Kidney (tissue), 14 donors: ENCODE results near the gene SUGCT. TPM values are rescaled to one million over a fixed set of nuclear protein-coding genes. Genes with fewer than 3 reads are reported as not detected.

ENCODE experiments used
- DNase-seq, 5 donors: peaks; one replicate each; pipeline ENCODE4 v3.0.0-alpha.2; 2013 to 2020
- FAIRE-seq: peaks from 2 replicates; lab custom pipeline; 2012; peaks lifted over from hg19 to GRCh38; lab: Jason Lieb, UNC
- H3K27ac ChIP-seq, 2 donors: one replicate each; pipeline ENCODE4 v1.7.0; 2013; ENCODE audit warnings: low read depth in 2 of 2, low read length in 2 of 2, inconsistent platforms in 1 of 2
- H3K27me3 ChIP-seq: one replicate; pipeline ENCODE4 v1.7.1; 2013; ENCODE audit warnings: low read length, inconsistent platforms; ENCODE audit not compliant: control insufficient read depth, insufficient read depth
- H3K36me3 ChIP-seq, 3 donors: one replicate each; pipeline versions ENCODE4 v1.7.0 to v1.7.1; 2013; ENCODE audit warnings: low read length in 3 of 3, control low read depth in 1 of 3, inconsistent platforms in 1 of 3; ENCODE audit not compliant: insufficient read depth in 3 of 3, control insufficient read depth in 2 of 3
- H3K4me1 ChIP-seq, 3 donors: one replicate each; pipeline versions ENCODE4 v1.7.0 to v1.7.1; 2013; ENCODE audit warnings: low read length in 3 of 3, inconsistent platforms in 1 of 3, low read depth in 1 of 3; ENCODE audit not compliant: control insufficient read depth in 2 of 3, insufficient read depth in 2 of 3
- H3K4me3 ChIP-seq, 3 donors: one replicate each; pipeline versions ENCODE4 v1.7.0 to v1.8.1; 2013; ENCODE audit warnings: low read length in 3 of 3, control low read depth in 1 of 3, inconsistent platforms in 1 of 3
- H3K9ac ChIP-seq, 3 donors: one replicate each; pipeline versions ENCODE4 v1.7.0 to v1.7.1; 2013; ENCODE audit warnings: low read length in 3 of 3, control low read depth in 1 of 3, inconsistent platforms in 1 of 3
- H3K9me3 ChIP-seq, 3 donors: one replicate each; pipeline versions ENCODE4 v1.7.0 to v1.7.1; 2013; ENCODE audit warnings: low read length in 3 of 3, control low read depth in 1 of 3, inconsistent platforms in 1 of 3; ENCODE audit not compliant: control insufficient read depth in 2 of 3, insufficient read depth in 1 of 3
- CTCF ChIP-seq: IDR thresholded peaks from 3 replicates; pipeline ENCODE4 v1.5.1; 2012; ENCODE audit warnings: mild to moderate bottlenecking, moderate library complexity, borderline replicate concordance; ENCODE audit not compliant: insufficient read depth; ENCODE audit errors: extremely low read depth
- intact Hi-C: fragments of 100-400 bp; cut with DNase I; formaldehyde crosslinking; loops from one replicate; pipeline ENCODE4 v1.11.1; 2022
- polyA plus RNA-seq: library from polyadenylated mRNA; stranded (reverse); fragments of 350-450 nt; fragmentation: Illumina TruSeq; extraction: RNeasy Lipid Tissue Mini Kit (QIAGEN cat#74804); gene quantifications from one replicate; pipeline ENCODE4 v1.2.3, GENCODE V29; 2014; ENCODE audit warnings: low read depth, low replicate concordance; ENCODE audit not compliant: insufficient read depth
- total RNA-seq: library from RNA; stranded (reverse); fragmentation: NEBNext Ultra II Directional; extraction: Animal tissue kit (Norgen Biotek cat#: 25700); gene quantifications from one replicate; pipeline ENCODE4 v1.2.1, GENCODE V29; 2021
- donor health status: control.
- donor health status: control.
- donor health status: control.
- donor health status: control.
- donor health status: control.
- donor health status: DM: yes; HTN: yes; CAD: no.
- donor health status: Normal renal cell carcinoma (clear cell type).

Gene SUGCT
- total and polyA plus RNA-seq, 2 donors from 2014 or later: 7.6 to 45.1 TPM

GRCh38 chr7:40773656-40774055 is 638.9 kb downstream of the SUGCT start:
- FAIRE-seq: no peak
- H3K9me3 ChIP-seq: no peaks in the 10 kb centered on the region
- H3K36me3 ChIP-seq: no peaks in the 10 kb centered on the region
- no peak overlapping the region for H3K9ac ChIP-seq
- no peak for DNase-seq
- H3K4me3 ChIP-seq: no peak overlapping the region
- no peak overlapping the region for H3K27ac ChIP-seq
- intact Hi-C loops: no loop called here
- no peaks in the 10 kb centered on the region for H3K27me3 ChIP-seq
- H3K4me1 ChIP-seq: no peaks in the 10 kb centered on the region
- TF ChIP-seq CTCF: no peak

GRCh38 chr7:40775877-40776276 is 641.1 kb downstream of the SUGCT start:
- no peak for DNase-seq
- TF ChIP-seq CTCF: no peak
- intact Hi-C loops: no loop called here
- Histone ChIP-seq H3K9ac (no peak overlapping the region), H3K4me1 (no peaks in the 10 kb centered on the region), H3K4me3 (no peak overlapping the region), H3K9me3 (no peaks in the 10 kb centered on the region), H3K27me3 (no peaks in the 10 kb centered on the region), H3K27ac (no peak overlapping the region), H3K36me3 (no peaks in the 10 kb centered on the region)
- no peak for FAIRE-seq

- intact Hi-C loops: no loop called here
- Histone ChIP-seq H3K9me3 (no peaks in the 10 kb centered on the region), H3K27me3 (no peaks in the 10 kb centered on the region), H3K36me3 (no peaks in the 10 kb centered on the region), H3K27ac (no peak overlapping the region), H3K9ac (no peak overlapping the region), H3K4me1 (no peaks in the 10 kb centered on the region), H3K4me3 (no peak overlapping the region)
- TF ChIP-seq CTCF: no peak
- DNase-seq (no peak), FAIRE-seq (no peak)
Observed at GRCh38 chr7:40777730-40778312, 643.0 kb downstream of the SUGCT start.

GRCh38 chr7:40780460-40780859 is 645.7 kb downstream of the SUGCT start:
- no peak for TF ChIP-seq CTCF
- no peaks in the 10 kb centered on the region for H3K9me3 ChIP-seq
- DNase-seq: no peak
- H3K4me3 ChIP-seq: no peak overlapping the region
- no peak overlapping the region for H3K27ac ChIP-seq
- H3K36me3 ChIP-seq: no peaks in the 10 kb centered on the region
- no peaks in the 10 kb centered on the region for H3K4me1 ChIP-seq
- intact Hi-C loops: no loop called here
- no peak overlapping the region for H3K9ac ChIP-seq
- H3K27me3 ChIP-seq: no peaks in the 10 kb centered on the region
- peak; percentile 23 for FAIRE-seq
